H9 (cell line): ENCODE measurements around the gene ARPC1B. TPM values are rescaled to one million over a fixed set of nuclear protein-coding genes. Genes with fewer than 3 reads are reported as not detected.

Source experiments
- DNase-seq: peaks from one replicate; pipeline ENCODE4 v3.0.0-alpha.2; 2017
- H2AFZ ChIP-seq: one replicate; pipeline ENCODE4 v1.6.1; 2013; ENCODE audit warnings: mild to moderate bottlenecking, low read length, control low read depth, moderate library complexity
- H2AK5ac ChIP-seq: 2 replicates; pipeline ENCODE4 v1.6.1; 2013; ENCODE audit warnings: low read length, control low read depth, mixed read lengths; ENCODE audit not compliant: insufficient read length
- H2BK120ac ChIP-seq: one replicate; pipeline ENCODE4 v1.6.1; 2013; ENCODE audit warnings: low read depth, mild to moderate bottlenecking, low read length, control low read depth, inconsistent platforms; ENCODE audit not compliant: poor library complexity, severe bottlenecking
- H2BK12ac ChIP-seq: 2 replicates; pipeline ENCODE4 v1.6.1; 2013; ENCODE audit warnings: low read length, control low read depth, mixed read lengths, low read depth; ENCODE audit not compliant: insufficient read length
- H2BK15ac ChIP-seq: 2 replicates; pipeline ENCODE4 v1.6.1; 2013; ENCODE audit warnings: low read depth, low read length, control low read depth
- H2BK20ac ChIP-seq: one replicate; pipeline ENCODE4 v1.6.1; 2013; ENCODE audit warnings: low read depth, mild to moderate bottlenecking, low read length, control low read depth, inconsistent platforms; ENCODE audit not compliant: poor library complexity, severe bottlenecking
- H2BK5ac ChIP-seq: 2 replicates; pipeline ENCODE4 v1.6.1; 2013; ENCODE audit warnings: low read length, control low read depth, mixed read lengths; ENCODE audit not compliant: insufficient read length
- H3K14ac ChIP-seq: 2 replicates; pipeline ENCODE4 v1.6.1; 2013; ENCODE audit warnings: low read length, control low read depth; ENCODE audit not compliant: insufficient read depth
- H3K18ac ChIP-seq: 2 replicates; pipeline ENCODE4 v1.6.1; 2013; ENCODE audit warnings: low read depth, mild to moderate bottlenecking, mixed read lengths, low read length, control low read depth; ENCODE audit not compliant: insufficient read length
- H3K23ac ChIP-seq: 2 replicates; pipeline ENCODE4 v1.6.1; 2013; ENCODE audit warnings: low read length, control low read depth, mixed read lengths, low read depth; ENCODE audit not compliant: insufficient read length
- H3K23me2 ChIP-seq: 2 replicates; pipeline ENCODE4 v1.6.1; 2013; ENCODE audit warnings: low read depth, mild to moderate bottlenecking, mixed read lengths, low read length, control low read depth; ENCODE audit not compliant: insufficient read length, poor library complexity, severe bottlenecking
- H3K27ac ChIP-seq: 2 replicates; pipeline ENCODE4 v1.5.1; 2013; ENCODE audit warnings: low read length, control low read depth, mixed read lengths, low read depth; ENCODE audit not compliant: insufficient read length
- H3K27me3 ChIP-seq: 2 replicates; pipeline ENCODE4 v1.6.1; 2013; ENCODE audit warnings: low read length, control low read depth, inconsistent platforms; ENCODE audit not compliant: insufficient read depth
- H3K4ac ChIP-seq: 2 replicates; pipeline ENCODE4 v1.6.1; 2013; ENCODE audit warnings: low read depth, mild to moderate bottlenecking, control low read depth, inconsistent platforms, low read length, moderate library complexity
- H3K4me1 ChIP-seq: 2 replicates; pipeline ENCODE4 v1.6.1; 2013; ENCODE audit warnings: low read length, control low read depth, inconsistent platforms; ENCODE audit not compliant: insufficient read depth
- H3K4me2 ChIP-seq: 2 replicates; pipeline ENCODE4 v1.6.1; 2013; ENCODE audit warnings: low read length, control low read depth, mixed read lengths; ENCODE audit not compliant: insufficient read length, insufficient read depth
- H3K56ac ChIP-seq: 2 replicates; pipeline ENCODE4 v1.6.1; 2013; ENCODE audit warnings: low read depth, mild to moderate bottlenecking, mixed read lengths, low read length, control low read depth; ENCODE audit not compliant: insufficient read length
- H3K79me1 ChIP-seq: 2 replicates; pipeline ENCODE4 v1.6.1; 2013; ENCODE audit warnings: low read depth, mild to moderate bottlenecking, moderate library complexity, low read length, control low read depth, inconsistent platforms; ENCODE audit not compliant: insufficient read depth, poor library complexity, severe bottlenecking
- H3K79me2 ChIP-seq: 2 replicates; pipeline ENCODE4 v1.6.1; 2013; ENCODE audit warnings: low read length, control low read depth, inconsistent platforms; ENCODE audit not compliant: insufficient read depth
- H3K9ac ChIP-seq: 2 replicates; pipeline ENCODE4 v1.6.1; 2013; ENCODE audit warnings: low read length, control low read depth, mixed read lengths; ENCODE audit not compliant: insufficient read length; ENCODE audit errors: extremely low read depth
- H3K9me3 ChIP-seq: one replicate; pipeline ENCODE4 v1.6.1; 2013; ENCODE audit warnings: low read depth, low read length, inconsistent platforms; ENCODE audit not compliant: control insufficient read depth
- H3T11ph ChIP-seq: one replicate; pipeline ENCODE4 v1.6.1; 2013; ENCODE audit warnings: mild to moderate bottlenecking, low read length, control low read depth, inconsistent platforms
- H4K20me1 ChIP-seq: one replicate; pipeline ENCODE4 v1.6.1; 2013; ENCODE audit not compliant: control insufficient read depth, insufficient read length, insufficient read depth
- H4K5ac ChIP-seq: 2 replicates; pipeline ENCODE4 v1.6.1; 2013; ENCODE audit warnings: low read depth, mild to moderate bottlenecking, mixed read lengths, low read length, control low read depth; ENCODE audit not compliant: insufficient read length
- H4K8ac ChIP-seq: replicated peaks from 2 replicates; pipeline ENCODE4 v1.6.1; 2013; ENCODE audit warnings: low read length, control low read depth, mixed read lengths, low read depth; ENCODE audit not compliant: insufficient read length
- H4K91ac ChIP-seq: 2 replicates; pipeline ENCODE4 v1.6.1; 2013; ENCODE audit warnings: low read depth, mild to moderate bottlenecking, moderate library complexity, mixed read lengths, low read length, control low read depth; ENCODE audit not compliant: insufficient read length
- H3K27ac Mint-ChIP-seq, 3 experiments: 2 replicates in 2 of 3; 3 replicates in 1 of 3; pipeline ENCODE4 v1.8.0; 2020 to 2021; ENCODE audit warnings: mixed read lengths in 3 of 3, mild to moderate bottlenecking in 1 of 3, moderate library complexity in 1 of 3
- H3K27me3 Mint-ChIP-seq: 2 replicates; pipeline ENCODE4 v1.8.0; 2021; ENCODE audit warnings: low read depth, mild to moderate bottlenecking, moderate library complexity, mixed read lengths
- H3K36me3 Mint-ChIP-seq, 3 experiments: 2 replicates in 2 of 3; 3 replicates in 1 of 3; pipeline ENCODE4 v1.8.0; 2020 to 2021; ENCODE audit warnings: low read depth in 3 of 3, mixed read lengths in 3 of 3; ENCODE audit not compliant: insufficient read depth in 1 of 3
- H3K4me1 Mint-ChIP-seq, 2 experiments: 2 replicates each; pipeline ENCODE4 v1.8.0; 2020; ENCODE audit warnings: mixed read lengths in 2 of 2
- H3K4me3 Mint-ChIP-seq, 2 experiments: 2 replicates in 1 of 2; 3 replicates in 1 of 2; pipeline ENCODE4 v1.8.0; 2020 to 2021; ENCODE audit warnings: mild to moderate bottlenecking in 2 of 2, mixed read lengths in 2 of 2, moderate library complexity in 1 of 2
- H3K9me3 Mint-ChIP-seq, 2 experiments: 2 replicates in 1 of 2; 3 replicates in 1 of 2; pipeline ENCODE4 v1.8.0; 2020; ENCODE audit warnings: mild to moderate bottlenecking in 2 of 2, mixed read lengths in 2 of 2, moderate library complexity in 1 of 2
- WGBS: extraction: QIAGEN DNeasy Blood & Tissue Kit; methylation state at CpG from one replicate; pipeline ENCODE4 v1.1.7; 2013; ENCODE audit warnings: missing lambda C conversion rate, low lambda C conversion rate, mixed read lengths; ENCODE audit not compliant: insufficient read length; ENCODE audit errors: extremely low coverage; 5-methylcytosine and 5-hydroxymethylcytosine counted together
- total RNA-seq: library from RNA; stranded (reverse); gene quantifications from 2 replicates; pipeline ENCODE4 v1.2.1, GENCODE V29; 2021
- TF ChIP-seq, protein P1 (sequence below): fragments of 200-600 bp; sonication (generic); conservative IDR thresholded peaks from 3 replicates; pipeline ENCODE4 v1.8.0; 2021; ENCODE audit warnings: antibody characterized with exemption, mild to moderate bottlenecking

The ARPC1B gene
- total RNA-seq, 1 experiment from 2014 or later: 56.3 TPM

DNA sequence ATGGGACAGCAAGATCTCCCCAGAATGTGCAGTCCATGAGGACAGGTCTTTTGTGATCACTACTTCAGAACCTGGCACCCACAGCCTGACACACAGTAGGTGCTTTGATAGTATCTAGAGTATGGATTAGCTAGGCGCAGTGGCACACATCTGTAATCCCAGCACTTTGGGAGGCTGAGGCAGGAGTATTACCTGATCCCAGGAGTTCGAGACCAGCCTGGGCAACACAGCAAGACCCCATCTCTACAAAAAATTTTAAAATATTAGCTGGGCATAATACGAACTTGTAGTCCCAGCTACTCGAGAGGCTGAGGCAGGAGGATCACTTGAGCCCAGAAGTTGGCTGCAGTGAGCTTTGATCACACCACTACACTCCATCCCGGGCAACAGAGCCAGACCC lies 22.3 kb upstream of the ARPC1B start:
- Histone ChIP-seq H2BK20ac (no peak overlapping the region), H3K56ac (no peak overlapping the region), H4K8ac (no peak overlapping the region), H2BK12ac (no peak overlapping the region), H2AFZ (no peak overlapping the region), H3K79me2 (no peaks in the 10 kb centered on the region), H3K14ac (no peak overlapping the region), H2BK120ac (no peak overlapping the region), H3T11ph (no peak overlapping the region), H3K23me2 (no peaks in the 10 kb centered on the region), H3K9ac (no peak overlapping the region), H4K20me1 (no peaks in the 10 kb centered on the region), H3K79me1 (no peaks in the 10 kb centered on the region), H3K4ac (no peak overlapping the region), H4K91ac (no peak overlapping the region), H2BK15ac (no peak overlapping the region), H3K18ac (no peak overlapping the region), H3K4me1 (no peaks in the 10 kb centered on the region), H3K27ac (no peak overlapping the region), H2AK5ac (no peak overlapping the region), H3K27me3 (no peaks in the 10 kb centered on the region), H3K9me3 (no peaks in the 10 kb centered on the region), H3K23ac (no peak overlapping the region), H3K4me2 (no peak overlapping the region), H4K5ac (no peak overlapping the region), H2BK5ac (no peak overlapping the region)
- Mint-ChIP-seq H3K27ac (no peak overlapping the region), H3K4me1 (no peaks in the 10 kb centered on the region), H3K36me3 (peaks cover 16 to 55% (median 44%) of the 10 kb centered on the region in 3 experiments; a peak in 6 of 7 replicates), H3K4me3 (no peak overlapping the region), H3K9me3 (no peaks in the 10 kb centered on the region), H3K27me3 (no peaks in the 10 kb centered on the region)
- TF ChIP-seq, protein P1, sequence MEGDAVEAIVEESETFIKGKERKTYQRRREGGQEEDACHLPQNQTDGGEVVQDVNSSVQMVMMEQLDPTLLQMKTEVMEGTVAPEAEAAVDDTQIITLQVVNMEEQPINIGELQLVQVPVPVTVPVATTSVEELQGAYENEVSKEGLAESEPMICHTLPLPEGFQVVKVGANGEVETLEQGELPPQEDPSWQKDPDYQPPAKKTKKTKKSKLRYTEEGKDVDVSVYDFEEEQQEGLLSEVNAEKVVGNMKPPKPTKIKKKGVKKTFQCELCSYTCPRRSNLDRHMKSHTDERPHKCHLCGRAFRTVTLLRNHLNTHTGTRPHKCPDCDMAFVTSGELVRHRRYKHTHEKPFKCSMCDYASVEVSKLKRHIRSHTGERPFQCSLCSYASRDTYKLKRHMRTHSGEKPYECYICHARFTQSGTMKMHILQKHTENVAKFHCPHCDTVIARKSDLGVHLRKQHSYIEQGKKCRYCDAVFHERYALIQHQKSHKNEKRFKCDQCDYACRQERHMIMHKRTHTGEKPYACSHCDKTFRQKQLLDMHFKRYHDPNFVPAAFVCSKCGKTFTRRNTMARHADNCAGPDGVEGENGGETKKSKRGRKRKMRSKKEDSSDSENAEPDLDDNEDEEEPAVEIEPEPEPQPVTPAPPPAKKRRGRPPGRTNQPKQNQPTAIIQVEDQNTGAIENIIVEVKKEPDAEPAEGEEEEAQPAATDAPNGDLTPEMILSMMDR: no peak
- DNase-seq: no peak
- no CpG with 5 or more reads among the region's 5 CpGs for WGBS
